Measurements from ENCODE around the gene PRKG1. TPM values are rescaled to one million over a fixed set of nuclear protein-coding genes. Genes with fewer than 3 reads are reported as not detected.

PRKG1 gene
- total and polyA plus RNA-seq, 2 of the 8 experiments (the other 6 are each of a cell fraction or from before 2014, with no cell fraction given): 4.2 to 15.2 TPM

GRCh38 chr10:51445588-51445987 lies 371.3 kb downstream of the PRKG1 start (continued):
- TF ChIP-seq SP4 (IDR thresholded peaks at IDR 0.05; ENCODE audit: low read length): no peak
- no peak for TF ChIP-seq GABPA (IDR thresholded peaks at IDR 0.05; ENCODE audit: borderline replicate concordance, insufficient read depth, low read length)
- TF ChIP-seq JUND (IDR thresholded peaks at IDR 0.05; ENCODE audit: low read length): no peak

Data from H1 (cell line).